HFF-Myc (cell line): ENCODE measurements around the gene MYH7B.

ENCODE experiments used
- DNase-seq: peaks from one replicate; pipeline ENCODE4 v3.0.0-alpha.2; 2011; ENCODE audit warnings: low read depth; ENCODE audit errors: extremely low read depth
- H3K4me3 ChIP-seq: replicated peaks from 2 replicates; pipeline ENCODE4 v1.5.1; 2011; ENCODE audit warnings: low read depth, mild to moderate bottlenecking, control low read depth, low read length
- CTCF ChIP-seq: IDR thresholded peaks from 2 replicates; pipeline ENCODE4 v1.5.1; 2012; ENCODE audit warnings: mild to moderate bottlenecking, low read depth, low read length, control low read depth; ENCODE audit errors: missing control alignments

Gene MYH7B

GRCh38 chr20:34995696-34996095, 40.0 kb downstream of the MYH7B start:
- no peak overlapping the region for H3K4me3 ChIP-seq
- TF ChIP-seq CTCF = no peak
- DNase-seq = no peak

- no peak for DNase-seq
- H3K4me3 ChIP-seq = no peak overlapping the region
- no peak for TF ChIP-seq CTCF
These were observed 40.8 kb downstream of the MYH7B start for GRCh38 chr20:34996243-34997028.

GRCh38 chr20:34997131-34997561, 41.5 kb downstream of the MYH7B start:
- no peak overlapping the region for H3K4me3 ChIP-seq
- TF ChIP-seq CTCF = no peak
- no peak for DNase-seq

DNA sequence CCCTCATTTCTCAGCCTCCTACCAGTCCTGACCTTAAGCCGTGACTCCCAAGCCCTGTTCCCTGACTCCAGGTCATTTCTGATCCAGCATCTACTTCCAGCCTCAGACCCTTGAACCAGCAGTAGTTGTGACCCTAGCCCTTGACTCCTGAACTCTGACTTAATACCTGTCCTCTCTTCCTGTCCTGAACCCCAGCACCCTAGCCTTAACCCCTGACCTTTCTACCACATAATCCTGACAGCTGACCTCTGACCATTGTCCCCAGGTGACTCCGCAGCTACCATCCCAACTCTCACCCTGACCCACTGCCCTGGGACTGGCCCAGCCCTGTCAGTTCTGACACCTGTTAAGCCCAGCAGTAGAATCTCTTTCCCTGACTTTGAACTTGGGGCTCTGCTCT, 42.1 kb downstream of the MYH7B start:
- H3K4me3 ChIP-seq = no peak overlapping the region
- no peak for DNase-seq
- no peak for TF ChIP-seq CTCF

DNA sequence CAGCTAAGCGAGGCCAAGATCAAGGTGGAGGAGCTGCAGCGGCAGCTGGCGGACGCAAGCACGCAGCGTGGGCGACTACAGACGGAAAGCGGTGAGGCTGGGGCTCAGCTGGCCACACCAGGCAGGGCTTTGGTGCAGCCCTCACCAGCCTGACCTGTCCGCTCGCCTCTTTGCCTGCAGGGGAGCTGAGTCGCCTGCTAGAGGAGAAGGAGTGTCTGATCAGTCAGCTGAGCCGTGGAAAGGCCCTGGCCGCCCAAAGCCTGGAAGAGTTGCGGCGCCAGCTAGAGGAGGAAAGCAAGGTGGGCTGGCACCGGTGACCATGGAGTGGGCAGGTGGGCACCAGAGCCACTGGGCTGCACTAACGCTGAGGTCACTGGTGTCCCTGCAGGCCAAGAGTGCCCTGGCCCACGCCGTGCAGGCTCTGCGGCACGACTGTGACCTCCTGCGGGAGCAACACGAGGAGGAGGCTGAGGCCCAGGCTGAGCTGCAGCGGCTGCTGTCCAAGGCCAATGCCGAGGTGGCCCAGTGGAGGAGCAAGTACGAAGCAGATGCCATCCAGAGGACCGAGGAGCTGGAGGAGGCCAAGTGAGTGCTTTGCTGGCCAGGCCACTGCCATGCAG, 42.8 kb downstream of the MYH7B start:
- TF ChIP-seq CTCF = no peak
- no peak overlapping the region for H3K4me3 ChIP-seq
- DNase-seq = no peak

DNA sequence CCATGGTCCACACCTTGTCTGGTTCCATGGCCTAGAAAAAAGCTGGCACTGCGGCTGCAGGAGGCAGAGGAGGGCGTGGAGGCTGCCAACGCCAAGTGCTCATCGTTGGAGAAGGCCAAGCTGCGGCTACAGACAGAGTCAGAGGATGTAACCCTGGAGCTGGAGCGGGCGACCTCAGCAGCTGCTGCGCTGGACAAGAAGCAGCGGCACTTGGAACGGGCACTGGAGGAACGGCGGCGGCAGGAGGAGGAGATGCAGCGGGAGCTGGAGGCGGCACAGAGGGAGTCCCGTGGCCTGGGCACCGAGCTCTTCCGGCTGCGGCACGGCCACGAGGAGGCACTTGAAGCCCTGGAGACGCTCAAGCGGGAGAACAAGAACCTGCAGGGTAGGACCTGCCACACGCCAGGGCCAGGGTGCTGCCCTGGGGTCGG, 43.4 kb downstream of the MYH7B start:
- TF ChIP-seq CTCF = no peak
- no peak overlapping the region for H3K4me3 ChIP-seq
- no peak for DNase-seq
